NCI-H82 treated with DMSO at 0.1 percent for 48 hours (cell line): ENCODE data around the gene ATXN1.
A peak's percentile ranks its signal among the peaks of the same experiment; 100 is the strongest.
"Not testable (repeated sequence)": the region's sequence is repeated elsewhere in the genome, so short reads cannot be mapped to it uniquely, and the experiment has no call there.

ENCODE experiments used
- DNase-seq: peaks from one replicate; lab custom pipeline; 2025; ENCODE audit not compliant: unreplicated experiment; lab: John Stamatoyannopoulos, UW

The ATXN1 gene

DNA sequence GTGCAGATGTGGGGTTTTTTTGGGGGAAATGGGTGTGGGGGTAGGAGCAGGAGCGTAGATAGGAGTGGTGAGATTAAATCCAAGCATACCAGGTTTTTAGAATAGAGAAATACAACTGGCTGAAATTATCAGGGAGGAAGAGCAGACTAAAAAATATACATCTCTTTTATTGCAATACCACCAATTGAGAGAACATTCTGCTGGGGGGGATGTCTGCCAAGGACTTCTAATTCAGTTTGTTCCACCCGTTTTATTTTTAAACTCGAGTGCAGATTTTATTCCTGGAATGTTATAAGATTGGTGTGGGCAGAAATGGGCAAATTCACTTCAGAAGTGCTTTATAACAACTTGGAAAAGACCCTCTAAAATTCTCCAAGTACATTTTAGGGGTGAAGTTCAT is 330.2 kb downstream of the ATXN1 start:
- no peak for DNase-seq

DNA sequence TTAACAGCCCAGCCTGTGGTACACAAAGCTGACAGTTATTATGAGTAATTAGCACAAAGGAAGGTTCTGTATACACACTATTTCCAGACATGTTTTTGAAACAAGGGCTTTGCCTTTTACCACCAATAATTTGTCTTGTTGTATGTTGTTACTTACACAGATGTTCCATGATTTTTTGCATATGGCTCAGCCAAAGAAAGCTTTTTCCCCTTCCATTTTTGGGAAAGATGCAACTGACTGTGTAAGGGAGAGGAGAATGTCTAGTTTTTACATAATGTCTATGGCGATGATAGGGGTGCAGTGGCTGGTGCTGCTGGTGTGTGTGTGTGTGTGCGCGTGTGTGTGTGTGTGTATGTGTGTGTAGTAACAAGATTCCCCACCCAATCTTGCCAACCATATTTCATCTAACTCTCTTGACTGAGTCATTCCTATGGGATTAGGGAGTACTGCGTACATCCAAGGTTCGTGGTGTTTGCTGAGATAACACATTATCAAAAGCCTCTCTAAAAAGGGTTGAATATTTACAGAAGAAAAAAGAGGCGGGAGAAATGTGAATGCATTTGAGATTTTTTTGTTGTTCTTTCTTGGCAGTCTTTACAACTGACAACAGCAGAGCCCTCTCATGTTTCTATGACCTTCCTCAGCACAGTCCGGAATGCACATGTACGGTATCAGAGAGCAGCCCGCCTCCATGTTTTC is 330.7 kb downstream of the ATXN1 start:
- no peak for DNase-seq

DNA sequence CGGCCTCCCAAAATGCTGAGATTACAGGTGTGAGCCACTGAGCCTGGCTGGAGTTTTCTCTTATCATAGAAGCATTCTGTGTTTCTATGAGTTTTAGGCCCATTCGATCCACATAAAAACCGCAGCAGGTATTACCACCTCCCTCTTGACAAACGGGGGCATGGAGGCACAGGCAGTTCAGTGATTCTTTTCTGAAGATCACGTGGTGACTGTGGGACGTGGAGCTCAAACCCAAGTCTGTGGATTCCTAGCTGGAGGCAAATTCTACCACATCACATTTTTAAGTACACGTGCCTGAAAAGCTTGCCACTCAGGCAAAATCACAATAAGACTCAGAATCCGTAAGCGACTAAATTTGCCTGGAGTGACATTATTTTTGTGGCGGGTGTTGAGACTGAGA is 331.6 kb downstream of the ATXN1 start:
- DNase-seq, result no peak

DNA sequence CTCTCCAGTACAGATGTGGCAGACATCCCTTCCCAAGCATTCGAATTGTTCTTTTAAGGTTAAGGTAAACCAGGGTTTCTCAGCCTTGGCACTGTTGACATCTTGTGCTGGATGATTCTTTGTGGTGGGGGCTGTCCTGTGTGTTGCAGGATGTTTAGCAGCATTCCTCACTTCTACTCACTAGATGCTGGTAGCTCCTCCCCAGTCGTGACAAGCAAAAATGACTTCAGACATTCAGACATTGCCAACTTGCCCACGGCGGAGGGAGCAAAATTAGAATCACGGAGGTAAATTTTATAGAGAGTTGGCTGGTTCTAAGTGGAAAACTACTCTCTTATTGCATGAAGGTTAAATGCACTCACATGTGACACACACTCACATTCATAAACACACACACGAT is 334.1 kb downstream of the ATXN1 start:
- DNase-seq, result no peak

DNA sequence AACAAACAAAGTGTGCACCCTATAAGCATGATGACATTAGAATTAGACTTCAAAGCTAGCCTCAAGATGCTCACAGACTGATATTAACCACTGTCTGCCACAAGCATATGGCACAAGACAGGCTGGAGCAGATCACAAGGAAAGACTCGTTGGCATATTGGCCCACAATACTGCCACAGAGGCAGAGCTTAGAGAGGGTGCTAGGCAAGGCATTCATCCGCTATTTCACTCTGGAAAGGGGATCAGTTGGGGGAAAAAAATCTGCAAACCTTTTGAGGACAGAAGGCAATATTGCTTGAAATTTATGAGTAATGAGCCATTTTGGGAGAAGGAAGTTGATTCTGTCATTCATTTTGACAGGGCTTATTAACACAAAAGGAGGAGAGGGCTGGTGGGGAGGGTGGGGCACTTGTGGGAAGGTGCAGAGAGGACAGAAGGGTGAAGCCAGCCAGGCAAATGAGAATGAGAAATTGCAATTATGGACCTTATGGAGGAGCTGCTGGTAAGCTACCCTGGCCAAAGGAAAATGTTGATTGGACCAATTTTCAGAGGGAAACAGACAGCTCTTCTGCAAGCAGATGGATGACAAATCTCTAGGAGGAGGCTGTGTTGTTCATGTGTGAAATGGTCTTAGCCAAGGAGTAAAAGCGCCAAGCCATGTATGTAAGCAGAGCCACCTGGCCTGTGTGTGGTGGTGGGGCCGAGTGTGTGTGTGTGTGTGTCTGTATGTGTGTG is 335.2 kb downstream of the ATXN1 start:
- no peak for DNase-seq

DNA sequence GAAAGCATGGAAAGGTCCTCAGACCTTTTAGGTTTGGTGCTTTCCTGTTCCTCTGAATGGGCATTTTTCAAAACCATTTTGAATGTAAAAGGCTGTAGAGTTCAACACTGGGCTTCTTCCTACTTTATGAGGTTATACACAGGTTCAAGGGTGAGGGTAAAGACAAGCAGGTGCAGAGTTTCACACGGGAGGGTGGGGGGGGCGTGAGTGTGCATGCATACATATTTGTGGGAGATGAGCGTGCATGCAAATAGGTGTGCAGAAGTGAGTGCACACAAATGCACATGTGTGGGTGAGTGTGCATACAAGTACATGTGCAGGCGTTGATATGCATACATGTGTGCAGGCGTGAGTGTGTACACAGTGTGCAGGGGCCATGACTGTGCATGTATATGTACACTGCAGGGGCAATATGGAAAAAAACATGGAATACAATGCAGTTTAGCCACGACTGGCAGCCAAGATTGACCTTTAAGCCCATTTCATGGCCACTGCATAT is 339.7 kb downstream of the ATXN1 start:
- no peak for DNase-seq

DNA sequence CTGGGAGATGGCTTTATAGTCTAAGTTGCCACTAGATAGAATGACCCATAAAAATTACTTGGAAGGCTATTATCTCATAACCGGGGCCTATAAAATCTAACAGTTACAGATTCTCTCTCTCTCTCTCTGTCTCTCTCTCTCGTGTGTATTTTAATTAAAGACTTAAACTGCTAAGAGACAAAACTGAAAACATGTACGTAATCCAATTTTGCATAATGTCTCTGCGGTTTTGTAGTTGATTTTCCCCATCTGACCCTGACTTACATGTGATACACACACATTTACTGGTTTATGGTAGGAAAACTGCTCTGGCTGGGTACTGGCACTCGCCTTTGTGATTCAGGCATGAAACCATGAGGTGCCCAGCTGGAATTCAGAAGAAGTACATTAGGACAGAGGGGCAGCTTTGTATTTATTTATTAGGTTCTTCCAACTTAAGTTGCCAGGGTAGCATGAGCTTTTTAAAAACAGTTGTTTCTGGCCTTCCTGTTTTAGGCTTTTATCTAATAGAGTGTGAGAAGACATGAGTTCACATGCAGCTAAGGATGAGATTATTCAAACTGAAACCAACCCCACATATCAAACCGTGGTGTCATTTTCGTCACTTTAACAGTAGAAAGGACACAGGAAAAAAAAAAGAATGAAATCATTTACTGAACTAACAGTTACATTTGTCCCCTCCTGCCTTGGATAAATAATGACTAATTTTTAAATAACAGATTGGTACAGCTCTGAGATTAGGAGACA is 340.4 kb downstream of the ATXN1 start:
- DNase-seq, result peak; percentile 32

DNA sequence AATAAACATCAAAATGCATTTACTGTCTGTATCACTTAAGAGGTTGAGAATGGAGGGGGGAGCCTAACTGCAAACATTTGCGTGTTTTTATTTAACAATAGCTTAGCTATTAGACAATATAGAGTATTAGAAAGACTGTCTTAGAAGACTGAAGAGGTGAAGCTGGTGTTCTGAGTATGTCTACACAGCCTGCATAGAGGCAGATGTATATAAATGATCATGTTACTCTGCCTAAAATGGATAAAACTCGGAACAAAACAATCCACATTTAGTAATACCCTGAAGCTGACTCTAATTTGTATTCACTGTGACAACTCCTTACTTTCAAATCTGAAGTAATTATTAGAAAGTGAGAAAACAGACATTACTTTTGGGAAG is 340.9 kb downstream of the ATXN1 start:
- no peak for DNase-seq

DNA sequence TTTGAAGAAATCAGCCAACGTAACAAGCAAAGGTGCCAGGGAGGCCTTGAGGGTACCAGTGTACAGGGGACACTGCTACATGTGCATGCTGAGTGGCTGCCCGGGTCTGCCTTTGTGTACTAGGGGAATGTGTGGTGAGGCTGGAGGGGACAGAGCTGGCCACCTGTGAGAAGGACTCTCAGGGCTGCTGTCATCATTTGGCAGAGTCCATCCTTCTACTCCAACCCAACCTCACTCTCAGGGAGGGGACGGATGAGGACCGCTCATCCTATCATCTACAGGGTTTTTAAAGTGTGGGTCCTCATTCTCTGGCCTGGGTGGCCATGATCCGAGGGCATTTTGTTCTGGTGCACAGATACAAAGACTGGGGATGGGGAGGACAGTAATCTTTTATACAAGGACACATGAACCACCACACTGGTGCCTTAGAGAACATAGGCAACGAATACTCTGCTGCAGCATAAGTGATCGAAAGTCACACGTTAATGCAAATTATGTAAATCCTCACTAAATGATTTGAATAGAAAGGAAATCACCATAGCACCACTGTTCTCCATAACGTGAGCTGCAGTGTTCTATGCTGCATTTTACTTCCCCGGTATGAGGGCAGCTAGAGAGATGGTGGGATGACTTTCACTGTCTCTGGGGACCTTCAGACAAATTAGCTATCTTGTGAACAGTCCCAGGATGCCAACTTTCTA is 341.5 kb downstream of the ATXN1 start:
- DNase-seq, result no peak

DNA sequence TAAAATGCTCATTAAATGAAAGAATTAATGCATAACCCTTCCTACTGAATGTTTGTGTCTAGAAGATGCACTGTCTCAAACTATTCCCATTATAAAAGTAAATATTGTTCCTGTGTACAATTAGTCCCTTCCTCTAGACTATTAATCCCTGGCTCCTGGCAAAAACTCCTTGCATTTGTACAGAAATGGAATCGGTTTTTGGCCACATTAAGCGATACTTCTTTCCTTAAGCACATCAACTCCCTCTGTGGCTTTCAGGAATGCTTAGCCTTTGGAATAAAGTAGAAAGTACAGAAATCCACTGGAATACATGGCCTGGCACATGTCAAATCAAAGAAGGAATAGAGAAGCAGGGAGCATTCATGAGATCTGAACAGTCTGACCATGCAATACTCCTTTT is 343.1 kb downstream of the ATXN1 start:
- DNase-seq, result no peak

DNA sequence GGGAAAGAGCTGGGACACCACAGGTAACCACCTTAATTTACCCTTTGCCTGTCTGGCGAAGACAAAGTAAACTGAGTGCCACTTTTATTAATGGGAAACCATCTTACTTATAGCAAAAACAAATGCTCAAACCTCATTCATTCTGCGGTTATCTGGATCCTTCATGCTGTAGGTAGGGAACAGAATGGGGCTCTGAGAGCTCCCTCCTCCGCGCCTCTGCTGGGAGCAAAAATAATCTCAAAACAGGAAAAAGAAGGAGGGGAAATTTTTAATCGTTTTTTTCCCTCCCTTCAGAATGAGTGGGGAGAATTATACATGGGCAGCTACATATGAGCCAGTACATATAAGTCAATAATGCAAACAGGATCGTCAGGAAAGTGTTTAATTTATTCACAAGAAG is 345.6 kb downstream of the ATXN1 start:
- DNase-seq, result no peak

DNA sequence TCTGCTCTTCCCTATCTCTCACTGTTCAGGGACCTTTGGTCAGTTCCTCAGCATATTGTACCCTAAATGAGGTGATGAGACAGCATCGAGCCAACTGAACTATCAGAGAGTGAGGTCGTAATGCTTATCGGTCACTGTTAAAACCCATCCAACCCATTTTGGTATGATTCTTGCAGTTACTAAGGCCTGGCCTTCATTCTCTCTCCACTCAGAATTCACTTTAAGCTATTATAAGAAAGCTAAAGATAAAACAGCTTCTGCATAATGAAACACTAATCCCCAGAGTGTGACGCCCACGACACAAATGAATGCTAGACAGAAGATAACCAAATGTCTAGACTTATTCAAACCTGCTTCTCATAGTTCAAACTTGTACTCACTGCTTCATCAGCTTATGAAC is 347.1 kb downstream of the ATXN1 start:
- DNase-seq, result no peak

DNA sequence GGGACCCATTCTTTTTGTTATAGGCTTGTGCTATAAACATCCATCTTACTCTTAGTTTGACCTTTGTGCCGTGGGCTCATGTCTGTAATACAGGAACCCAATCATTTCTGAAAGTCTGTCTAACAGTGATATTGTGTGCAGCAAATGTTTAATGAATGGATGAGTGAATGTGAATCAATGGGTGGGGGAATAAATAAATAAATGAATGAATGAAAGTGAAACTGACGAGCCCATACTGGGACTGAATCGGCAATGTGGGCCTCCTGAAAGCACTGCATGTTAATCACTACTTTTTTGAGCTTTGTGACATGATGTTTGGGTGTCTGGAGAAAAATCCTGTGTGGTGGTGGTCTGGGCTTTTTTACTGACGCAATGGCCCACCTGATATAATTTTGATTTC is 347.9 kb downstream of the ATXN1 start:
- DNase-seq, result no peak

DNA sequence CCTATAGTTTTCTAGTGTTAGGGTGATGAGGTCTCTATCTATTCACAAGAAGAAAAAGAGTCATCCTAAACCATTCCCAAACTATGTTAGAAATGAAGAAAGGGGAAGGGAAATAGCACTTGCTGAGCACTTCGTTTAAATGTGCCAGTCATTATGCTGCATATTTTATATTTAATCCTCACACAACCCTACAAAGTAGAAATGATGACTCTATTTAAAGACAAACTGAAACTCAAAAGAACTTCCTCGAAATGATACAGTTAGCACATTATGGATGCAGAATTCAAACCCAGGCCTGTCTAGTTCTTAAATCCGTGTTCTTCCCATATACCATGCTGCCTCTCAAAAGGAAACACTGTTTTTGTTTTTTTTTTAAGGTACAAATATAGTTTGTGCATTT is 348.3 kb downstream of the ATXN1 start:
- DNase-seq, result no peak

DNA sequence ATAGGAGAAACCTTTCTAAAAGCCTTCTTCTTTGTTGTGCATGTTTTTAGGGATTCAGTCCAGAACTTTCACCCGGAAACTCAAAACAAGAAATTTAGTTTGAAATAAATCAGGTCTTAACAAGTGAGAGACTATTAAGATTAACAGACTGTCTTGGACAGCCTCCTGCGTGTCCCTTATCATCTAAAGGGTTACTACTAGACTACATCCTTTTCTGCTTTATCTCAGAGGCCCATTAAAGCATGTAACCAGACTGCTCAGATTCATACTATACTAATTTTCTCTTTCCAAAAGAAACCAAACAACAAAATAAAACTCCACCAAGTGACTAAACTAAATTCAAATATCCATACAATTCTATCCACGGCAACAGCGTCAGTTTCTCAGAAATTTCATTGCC is 349.1 kb downstream of the ATXN1 start:
- DNase-seq, result no peak

DNA sequence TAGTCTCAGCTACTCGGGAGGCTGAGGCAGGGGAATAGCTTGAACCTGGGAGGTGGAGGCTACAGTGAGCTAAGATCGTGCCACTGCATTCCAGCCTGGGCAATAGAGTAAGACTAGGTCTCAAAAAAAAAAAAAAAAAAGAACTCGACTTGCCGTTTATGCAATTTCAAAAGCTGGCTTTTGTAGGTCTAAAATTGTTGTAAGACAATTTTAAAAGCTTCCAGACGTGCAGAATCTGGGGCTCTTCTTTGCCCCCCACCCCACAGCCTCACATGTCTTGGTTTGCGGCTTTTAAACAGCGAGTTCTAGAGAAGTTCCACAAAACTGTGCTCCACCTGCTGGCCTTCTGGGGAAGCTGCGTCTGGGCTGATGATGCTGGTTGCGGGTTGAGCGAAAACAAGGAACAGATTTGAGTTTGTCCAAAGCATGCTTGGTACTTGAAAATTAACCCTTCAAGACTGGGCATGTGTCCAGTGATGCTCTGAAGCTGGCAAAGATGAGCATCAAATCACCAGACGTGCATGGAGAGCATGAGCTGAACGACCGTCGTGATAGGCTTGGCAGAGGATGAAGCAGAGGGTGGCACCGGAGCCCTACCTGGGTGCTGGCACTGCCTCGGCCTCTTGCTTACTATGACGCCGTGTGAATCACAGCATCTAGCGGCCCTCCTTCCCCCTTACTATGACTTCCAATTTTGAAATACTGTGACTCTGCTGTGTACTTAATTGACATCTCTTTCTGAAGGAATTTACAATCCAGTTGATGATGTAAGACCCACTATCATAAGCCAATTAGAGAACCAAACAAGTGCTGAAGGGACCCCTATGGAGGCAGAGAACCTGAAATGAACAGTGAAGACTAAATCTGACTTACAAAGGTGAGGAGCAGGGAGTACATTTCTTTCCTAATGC is 351.5 kb downstream of the ATXN1 start:
- DNase-seq, result peak; percentile 51

DNA sequence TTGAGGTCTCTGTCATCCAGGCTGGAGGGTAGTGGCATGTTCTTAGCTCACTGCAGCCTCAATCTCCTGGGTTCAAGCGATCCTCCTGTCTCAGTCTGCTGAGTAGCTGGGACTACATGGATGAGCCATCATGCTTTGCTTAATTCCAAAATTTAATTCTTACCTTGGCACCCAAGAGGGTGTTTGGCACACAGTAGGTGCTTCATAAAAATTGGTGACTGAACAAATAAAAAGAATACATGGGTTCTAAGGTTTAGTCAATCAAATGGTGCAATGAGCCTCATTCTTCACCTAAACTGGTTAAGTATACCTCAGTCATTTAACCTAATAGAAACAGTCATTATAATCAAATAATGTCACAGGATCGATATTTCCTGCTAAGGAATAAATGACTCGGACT is 352.5 kb downstream of the ATXN1 start:
- DNase-seq, result no peak

DNA sequence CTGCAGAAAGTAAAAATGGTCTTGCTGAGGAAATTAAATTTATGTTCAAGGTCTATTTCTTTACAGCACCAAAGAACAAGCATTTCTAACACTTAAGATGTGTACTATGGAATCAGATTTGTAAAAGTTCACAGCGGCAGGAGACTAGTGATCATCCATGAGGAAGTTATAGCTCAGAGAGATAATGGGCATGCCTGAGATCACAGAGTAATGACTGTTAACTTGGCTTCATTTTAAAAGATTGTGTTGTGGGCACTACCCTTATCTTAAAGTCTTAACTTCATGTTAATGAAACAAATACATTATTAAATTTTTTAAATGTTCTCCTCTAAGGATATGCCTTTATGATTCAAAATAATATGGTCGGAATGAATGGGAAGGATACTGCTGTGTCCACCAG is 354.3 kb downstream of the ATXN1 start:
- no peak for DNase-seq

DNA sequence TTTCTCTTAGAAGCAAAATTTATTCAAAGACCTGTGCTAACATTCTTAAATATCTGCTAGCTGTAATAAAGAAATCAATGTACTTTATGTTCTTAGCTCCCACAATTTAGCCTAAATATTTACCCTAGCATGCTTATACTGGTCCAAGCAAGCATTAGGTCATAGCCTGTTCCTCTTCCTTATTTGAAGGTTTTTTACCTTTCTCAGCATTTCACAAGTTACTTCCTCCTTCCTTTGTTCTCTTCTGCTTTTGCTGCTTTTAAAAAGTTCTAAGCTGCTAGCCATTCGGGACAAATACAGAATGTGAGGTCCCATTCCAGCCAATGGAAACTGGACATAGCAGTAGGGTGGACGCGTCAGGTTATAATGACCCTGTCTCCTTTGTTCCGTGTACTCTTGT is 354.7 kb downstream of the ATXN1 start:
- not testable (repeated sequence) for DNase-seq

DNA sequence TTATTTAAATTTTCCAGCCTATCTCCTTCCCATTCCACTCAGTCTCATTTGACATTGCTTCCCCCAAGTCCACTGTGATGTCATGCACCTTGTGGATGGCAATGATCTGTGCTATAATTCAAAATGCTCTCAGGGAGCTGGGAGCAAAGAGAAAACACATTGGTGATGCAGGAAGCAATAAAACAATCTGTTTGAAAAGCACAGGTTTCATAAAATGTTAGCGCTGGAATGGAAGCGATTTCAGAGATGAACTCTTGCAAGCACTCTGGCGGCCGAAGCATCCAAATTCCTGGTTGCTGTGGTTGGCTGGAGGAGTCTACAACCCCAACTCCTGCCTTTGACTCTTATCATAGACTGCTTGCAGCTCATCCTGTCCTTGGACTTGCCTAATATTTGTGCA is 355.9 kb downstream of the ATXN1 start:
- no peak for DNase-seq
